Mononuclear cell (primary cell): ENCODE results near the gene ARHGEF6. TPM values are rescaled to one million over a fixed set of nuclear protein-coding genes. Genes with fewer than 3 reads are reported as not detected.

Source experiments
- H3K27me3 ChIP-seq: 2 replicates; pipeline ENCODE4 v1.6.0; 2011; ENCODE audit warnings: low read length, control low read depth; ENCODE audit not compliant: insufficient read depth
- H3K4me1 ChIP-seq: 2 replicates; pipeline ENCODE4 v1.5.1; 2011; ENCODE audit warnings: mild to moderate bottlenecking, low read length, control low read depth; ENCODE audit not compliant: insufficient read depth
- H3K4me3 ChIP-seq: 2 replicates; pipeline ENCODE4 v1.5.1; 2011; ENCODE audit warnings: mild to moderate bottlenecking, low read length, moderate library complexity
- H3K9me3 ChIP-seq: 2 replicates; pipeline ENCODE4 v1.5.1; 2011; ENCODE audit warnings: low read depth, mild to moderate bottlenecking, control low read depth, low read length
- total RNA-seq: library from RNA; depleted of rRNA; stranded (reverse); fragments of >200 nt; gene quantifications from one replicate; pipeline ENCODE4 v1.2.3, GENCODE V29; 2012

Gene ARHGEF6
- total RNA-seq, 1 donor = 63.8 TPM

DNA sequence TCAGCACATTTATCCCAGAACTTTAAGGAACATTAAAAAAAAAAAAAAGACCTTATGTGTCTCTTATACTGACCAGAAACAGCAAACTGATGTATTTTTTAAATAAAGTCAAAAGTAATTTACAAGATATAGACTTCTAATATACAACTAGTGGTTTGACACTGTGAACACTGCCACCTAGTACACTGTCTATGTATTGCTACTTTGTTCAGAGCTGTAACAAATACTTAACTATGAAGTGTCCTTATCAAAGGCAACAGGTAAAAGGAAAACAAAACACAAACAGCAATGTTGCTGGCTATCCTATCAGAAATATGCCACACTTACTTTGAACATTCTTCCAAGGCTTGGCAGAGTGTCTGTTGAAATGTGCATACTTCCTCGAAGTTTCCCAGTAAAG is 72.4 kb downstream of the ARHGEF6 start:
- no peaks in the 10 kb centered on the region for H3K27me3 ChIP-seq
- no peak overlapping the region for H3K4me3 ChIP-seq
- no peaks in the 10 kb centered on the region for H3K9me3 ChIP-seq
- peaks cover 15% of the 10 kb centered on the region for H3K4me1 ChIP-seq

DNA sequence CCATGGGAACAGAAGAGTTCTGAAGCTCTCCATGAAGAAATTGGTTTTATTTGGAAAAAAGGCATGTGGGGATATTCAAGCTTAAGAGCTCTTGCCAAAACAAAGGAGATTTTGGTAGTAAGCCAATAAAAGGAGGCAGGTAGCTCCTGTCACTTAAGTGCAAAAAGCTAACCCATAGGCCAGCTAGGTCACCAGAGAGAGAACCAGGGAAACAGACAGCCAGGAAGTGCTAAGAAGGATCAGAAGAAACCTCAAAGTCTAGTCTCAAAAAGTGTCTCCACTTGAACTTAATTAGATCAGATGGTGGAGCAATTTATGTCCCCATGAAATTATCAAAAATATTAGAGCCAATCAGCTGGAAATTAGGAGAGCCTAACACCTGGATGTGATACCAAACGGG is 83.6 kb downstream of the ARHGEF6 start:
- peaks cover 15% of the 10 kb centered on the region for H3K4me1 ChIP-seq
- no peak overlapping the region for H3K4me3 ChIP-seq
- no peaks in the 10 kb centered on the region for H3K27me3 ChIP-seq
- H3K9me3 ChIP-seq = no peaks in the 10 kb centered on the region

DNA sequence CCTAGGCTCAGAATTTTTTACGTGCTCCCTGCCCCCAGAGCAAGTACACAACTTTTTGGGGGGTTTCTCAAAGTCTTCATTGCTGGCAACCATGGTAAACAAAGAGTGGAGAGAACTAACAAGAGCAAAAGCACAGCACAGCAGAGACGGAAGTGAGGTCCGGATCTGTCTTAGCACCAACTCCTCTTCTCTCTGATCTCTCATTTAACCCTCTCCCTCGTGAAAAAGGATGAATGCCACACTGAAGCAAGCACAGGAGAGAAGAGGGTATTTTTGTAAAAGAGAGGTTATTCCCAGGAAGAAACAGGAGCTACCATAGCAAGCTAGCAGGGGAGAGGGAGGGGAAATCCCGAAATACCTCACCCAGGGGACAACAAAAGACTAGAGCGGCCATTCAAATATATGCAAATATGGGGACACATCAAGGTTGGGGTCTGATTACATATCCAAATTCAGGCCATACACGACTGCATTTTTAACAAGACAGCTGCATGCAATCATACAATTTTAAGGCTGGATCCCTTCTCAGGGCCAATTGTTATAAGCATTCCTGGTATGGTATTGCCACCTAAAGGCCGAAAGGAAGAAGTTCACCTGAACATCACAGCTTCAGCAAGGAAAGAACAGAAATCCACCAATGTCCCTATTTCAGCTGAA is 86.2 kb downstream of the ARHGEF6 start:
- no peak overlapping the region for H3K4me3 ChIP-seq
- H3K4me1 ChIP-seq = peaks cover 31% of the 10 kb centered on the region
- H3K9me3 ChIP-seq = no peaks in the 10 kb centered on the region

DNA sequence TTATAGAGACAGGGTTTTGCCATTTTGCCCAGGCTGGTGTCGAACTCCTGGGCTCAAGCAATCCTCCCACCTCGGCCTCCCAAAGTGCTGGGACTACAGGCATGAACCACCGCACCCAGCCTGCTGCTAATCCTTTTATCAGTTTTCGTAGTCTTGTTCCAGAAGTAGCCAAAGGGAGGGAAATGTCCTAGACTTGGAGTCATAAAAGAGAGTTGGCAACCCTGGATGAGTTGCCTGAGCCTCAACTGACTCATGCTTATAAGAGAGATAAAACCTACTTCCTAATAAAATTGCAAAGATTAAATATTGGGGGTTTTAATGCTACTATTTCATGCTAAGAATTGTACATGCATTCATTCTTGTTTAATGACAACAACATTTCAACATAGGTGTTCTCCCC is 88.5 kb downstream of the ARHGEF6 start:
- H3K4me3 ChIP-seq = no peak overlapping the region
- no peaks in the 10 kb centered on the region for H3K27me3 ChIP-seq
- no peaks in the 10 kb centered on the region for H3K9me3 ChIP-seq
- peaks cover 38% of the 10 kb centered on the region for H3K4me1 ChIP-seq

More for the DNA sequence above, 86.2 kb downstream of the ARHGEF6 start:
- H3K27me3 ChIP-seq = no peaks in the 10 kb centered on the region

DNA sequence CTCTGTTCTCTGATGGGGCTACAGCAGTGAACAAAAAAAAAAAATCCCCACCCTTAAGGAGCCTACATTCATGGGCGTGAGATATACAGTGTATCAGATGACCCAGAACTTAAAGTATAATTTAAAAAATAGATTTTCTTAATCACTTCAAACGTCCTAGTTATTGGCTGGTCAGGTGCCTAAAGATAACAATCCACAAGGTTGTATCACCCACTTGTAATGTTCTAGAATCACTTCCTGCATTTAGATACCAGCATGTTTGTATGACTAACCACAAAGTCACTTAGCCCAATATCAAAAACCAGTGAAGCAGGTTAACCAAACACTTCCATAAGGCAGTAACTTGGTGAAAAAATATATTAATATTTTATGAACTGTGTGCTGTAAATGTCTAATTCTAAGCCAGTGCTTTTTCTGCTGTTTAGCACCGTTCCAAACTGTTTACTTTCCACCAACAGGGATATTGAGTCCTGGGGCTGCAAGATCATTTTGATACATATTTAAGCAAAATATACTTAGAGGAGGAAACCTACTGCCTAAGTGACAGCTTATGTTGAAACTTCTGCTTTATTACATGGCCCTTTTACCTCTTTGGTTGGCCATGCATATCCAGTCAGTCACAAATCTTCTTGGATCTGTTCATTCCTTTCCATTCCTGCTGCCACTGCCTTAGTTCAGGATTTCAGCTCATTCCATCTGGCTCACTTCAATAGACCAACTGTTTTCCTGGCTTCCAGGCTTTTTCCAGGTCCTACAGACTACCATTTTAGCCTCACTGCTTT is 89.5 kb downstream of the ARHGEF6 start:
- no peaks in the 10 kb centered on the region for H3K27me3 ChIP-seq
- H3K4me1 ChIP-seq = peaks cover 37% of the 10 kb centered on the region
- no peak overlapping the region for H3K4me3 ChIP-seq
- no peaks in the 10 kb centered on the region for H3K9me3 ChIP-seq

DNA sequence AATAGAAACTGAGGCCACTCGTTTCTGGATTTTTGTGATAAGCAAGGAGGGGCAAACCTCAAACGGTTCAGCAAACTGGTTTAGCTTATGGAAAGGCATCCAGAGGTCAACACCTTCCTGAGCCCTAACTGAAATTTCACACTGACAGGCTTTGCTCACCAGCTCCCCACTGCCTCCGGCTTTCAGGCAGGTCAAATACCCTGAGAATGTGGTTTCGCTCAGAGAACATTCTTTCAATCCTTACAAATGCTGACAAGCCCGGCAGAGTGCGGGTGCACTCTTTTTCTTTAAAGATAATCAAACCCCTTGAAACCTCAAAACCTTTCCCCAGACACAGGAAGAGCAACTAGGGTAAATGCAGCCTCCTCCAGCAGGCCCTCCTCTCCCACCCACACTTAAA is 91.3 kb downstream of the ARHGEF6 start:
- Histone ChIP-seq H3K27me3 (no peaks in the 10 kb centered on the region), H3K4me3 (no peak overlapping the region), H3K9me3 (no peaks in the 10 kb centered on the region), H3K4me1 (peaks cover 37% of the 10 kb centered on the region)

DNA sequence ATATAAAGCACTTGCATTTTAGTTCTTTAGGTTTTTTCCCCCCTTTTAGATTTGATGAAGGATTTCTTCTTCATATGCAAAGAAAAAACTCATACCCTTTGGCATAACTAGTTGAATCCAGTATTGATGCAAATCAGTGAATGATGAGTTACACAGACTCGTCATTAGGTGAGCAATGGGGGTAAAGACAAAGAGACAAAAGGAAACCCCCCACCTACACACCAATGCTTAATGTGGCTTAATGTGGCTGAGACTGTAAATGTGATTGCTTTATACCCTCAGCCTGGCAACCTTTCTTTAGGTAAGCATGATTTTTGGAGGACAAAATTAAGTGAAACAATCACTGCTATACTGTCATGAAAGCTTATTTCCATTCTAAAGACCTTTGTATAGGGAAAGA is 93.3 kb downstream of the ARHGEF6 start:
- Histone ChIP-seq H3K4me1 (peaks cover 29% of the 10 kb centered on the region), H3K9me3 (no peaks in the 10 kb centered on the region), H3K4me3 (no peak overlapping the region), H3K27me3 (no peaks in the 10 kb centered on the region)

DNA sequence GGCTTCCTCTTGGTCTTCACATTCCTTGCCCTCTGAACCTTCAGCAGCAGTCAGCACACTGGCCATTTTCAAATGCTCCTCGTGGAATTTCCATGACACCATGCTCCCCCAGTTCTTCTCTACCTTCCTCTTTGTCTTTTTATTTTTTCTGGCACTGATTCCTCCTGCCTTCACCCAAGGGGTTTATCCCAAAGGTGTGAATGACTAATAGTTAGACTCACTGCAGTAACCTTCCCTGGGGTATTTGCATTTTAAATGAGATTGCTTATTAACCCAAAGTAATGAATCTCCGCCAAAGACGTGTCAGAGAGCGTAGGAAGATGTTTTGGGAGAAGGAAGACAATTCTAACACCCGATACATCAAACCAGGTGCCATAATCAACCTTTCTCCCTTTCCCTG is 96.6 kb downstream of the ARHGEF6 start:
- H3K4me3 ChIP-seq = no peak overlapping the region
- peaks cover 6% of the 10 kb centered on the region for H3K4me1 ChIP-seq
- no peaks in the 10 kb centered on the region for H3K9me3 ChIP-seq
- no peaks in the 10 kb centered on the region for H3K27me3 ChIP-seq

DNA sequence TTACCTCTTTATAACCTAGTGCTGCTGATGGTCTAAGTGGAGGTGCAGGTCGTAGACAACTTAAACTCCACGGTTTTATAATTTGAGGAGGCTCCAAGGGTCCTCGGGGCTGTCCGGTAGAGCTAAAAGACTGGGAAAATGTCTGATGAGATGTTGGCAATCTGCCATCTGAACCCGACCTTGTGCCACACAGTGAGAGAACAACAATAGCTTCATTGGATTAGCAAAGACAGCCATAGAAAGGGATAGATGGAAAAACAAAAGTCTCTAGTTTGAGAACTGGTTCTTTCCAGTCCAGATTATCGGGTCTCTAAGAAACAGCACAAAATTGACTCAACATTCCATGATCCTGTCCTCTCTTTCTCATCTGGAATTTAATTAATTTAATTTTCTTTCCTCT is 101.2 kb downstream of the ARHGEF6 start:
- Histone ChIP-seq H3K4me3 (no peak overlapping the region), H3K9me3 (no peaks in the 10 kb centered on the region), H3K4me1 (peaks cover 6% of the 10 kb centered on the region), H3K27me3 (no peaks in the 10 kb centered on the region)

DNA sequence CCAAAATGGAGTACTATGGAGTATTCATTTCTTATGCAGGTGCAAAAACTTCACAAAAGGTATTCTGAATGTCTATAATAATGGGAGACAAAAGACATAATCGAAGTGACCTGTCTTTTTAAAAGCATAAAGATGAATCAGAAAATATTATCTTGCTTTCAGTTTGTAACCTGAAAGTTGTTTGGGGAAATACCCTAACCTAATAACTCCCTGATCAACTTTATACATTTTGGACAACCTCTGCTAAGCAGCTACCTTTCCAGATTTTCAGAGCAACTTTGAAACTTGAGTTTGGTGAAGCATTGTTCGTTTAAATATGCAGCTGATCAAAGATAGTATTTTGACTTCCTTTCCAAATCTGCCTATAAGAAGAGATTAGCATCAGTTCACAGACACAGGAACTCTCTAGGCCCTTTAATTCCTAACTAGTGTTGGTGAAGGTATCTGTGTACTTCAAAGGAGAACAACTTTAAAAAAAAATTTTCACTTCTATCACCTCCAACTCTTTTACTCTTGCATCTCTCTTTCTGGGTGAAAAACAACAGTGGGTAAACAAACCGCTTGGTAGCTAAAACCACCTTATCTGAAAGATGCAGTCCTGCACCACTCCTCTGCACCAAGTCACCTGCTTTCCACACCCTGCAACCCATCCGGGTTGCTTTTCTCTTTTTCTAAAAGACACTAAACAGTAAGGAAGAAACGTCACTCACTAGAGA is 106.3 kb downstream of the ARHGEF6 start:
- Histone ChIP-seq H3K9me3 (no peaks in the 10 kb centered on the region), H3K4me3 (no peak overlapping the region), H3K27me3 (no peaks in the 10 kb centered on the region), H3K4me1 (peaks cover 12% of the 10 kb centered on the region)

DNA sequence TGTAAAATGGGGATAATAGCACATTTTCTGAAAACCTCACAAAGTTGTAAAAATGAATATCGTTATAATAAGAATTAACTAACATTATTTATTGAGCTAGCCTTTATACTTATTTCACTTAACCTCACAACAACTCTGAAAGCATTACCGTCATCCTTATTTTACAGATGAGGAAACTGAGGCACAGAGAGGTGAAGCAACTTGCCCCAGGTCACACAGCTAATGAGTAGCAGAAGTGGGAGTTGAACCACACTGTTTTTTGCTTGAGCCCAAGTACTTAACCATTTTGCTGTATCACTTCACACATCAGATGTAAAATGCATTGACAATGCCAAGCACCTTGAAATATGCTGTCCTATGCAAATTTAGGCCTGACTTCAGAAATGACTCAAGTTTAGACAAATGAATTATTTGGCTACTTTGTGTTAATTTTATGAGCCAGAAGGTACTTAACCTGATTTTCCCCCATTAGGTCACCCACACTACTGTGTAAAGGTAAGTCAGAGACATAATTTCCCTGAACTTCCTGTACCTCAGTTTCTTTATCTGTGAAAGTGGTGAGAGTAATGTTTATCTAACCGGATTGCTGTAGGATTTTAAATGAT is 109.6 kb downstream of the ARHGEF6 start:
- Histone ChIP-seq H3K9me3 (no peaks in the 10 kb centered on the region), H3K4me1 (peaks cover 22% of the 10 kb centered on the region), H3K27me3 (no peaks in the 10 kb centered on the region), H3K4me3 (no peak overlapping the region)

DNA sequence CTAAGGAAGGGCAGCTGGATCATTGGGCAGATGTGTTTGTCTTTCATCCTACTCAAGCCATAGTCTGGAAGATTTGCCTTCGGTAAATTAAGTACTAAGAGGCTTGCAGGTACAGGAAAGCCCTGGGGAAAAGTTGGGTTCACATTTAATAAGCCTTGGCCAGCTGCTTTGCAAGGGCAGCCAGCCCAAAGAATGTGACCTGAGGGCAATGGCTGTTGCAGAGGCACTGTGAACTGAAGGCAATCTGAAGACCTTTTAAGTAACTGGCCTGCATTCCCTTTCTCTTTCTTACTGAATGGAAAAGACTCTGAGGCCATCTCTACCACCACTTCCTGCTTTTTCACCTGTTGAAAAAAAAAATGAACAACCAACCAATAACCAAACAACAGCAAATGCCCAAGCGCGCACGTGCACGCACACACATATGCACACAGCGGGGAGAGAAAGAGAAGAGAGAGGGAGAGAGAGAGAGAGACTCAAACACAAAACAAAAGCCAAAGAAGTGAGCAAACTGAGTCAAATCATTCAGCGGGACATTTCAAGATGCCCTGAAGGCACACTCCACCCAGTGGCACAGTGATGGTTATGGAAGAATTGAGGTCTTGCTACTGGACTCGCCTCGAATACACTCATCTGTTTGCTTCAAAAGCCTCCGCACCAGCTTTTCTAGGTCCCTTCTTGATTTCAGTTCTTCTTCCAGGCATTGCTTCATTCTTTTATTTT is 113.1 kb downstream of the ARHGEF6 start:
- H3K27me3 ChIP-seq = no peaks in the 10 kb centered on the region
- no peaks in the 10 kb centered on the region for H3K9me3 ChIP-seq
- no peak overlapping the region for H3K4me3 ChIP-seq
- H3K4me1 ChIP-seq = peaks cover 31% of the 10 kb centered on the region

DNA sequence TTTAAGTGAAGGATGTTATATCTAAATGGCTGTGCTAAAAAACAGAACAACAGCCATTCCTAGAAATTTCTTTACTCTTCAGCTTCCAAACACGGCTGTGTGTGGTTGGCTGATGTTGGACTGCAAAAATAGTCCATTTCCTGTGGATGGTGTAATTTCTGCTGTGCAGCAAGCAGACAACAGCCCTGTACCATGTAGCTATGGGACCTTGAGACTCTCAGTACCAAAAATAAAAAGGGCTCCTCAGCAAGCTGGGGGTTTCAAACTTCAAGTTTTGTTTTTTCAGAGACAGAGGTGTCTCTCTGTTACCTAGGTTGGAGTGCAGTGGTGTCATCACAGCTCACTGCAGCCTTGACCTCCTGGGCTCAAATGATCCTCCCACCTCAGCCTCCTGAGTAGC is 114.6 kb downstream of the ARHGEF6 start:
- H3K9me3 ChIP-seq = no peaks in the 10 kb centered on the region
- H3K4me1 ChIP-seq = peaks cover 29% of the 10 kb centered on the region
- no peak overlapping the region for H3K4me3 ChIP-seq
- H3K27me3 ChIP-seq = no peaks in the 10 kb centered on the region

DNA sequence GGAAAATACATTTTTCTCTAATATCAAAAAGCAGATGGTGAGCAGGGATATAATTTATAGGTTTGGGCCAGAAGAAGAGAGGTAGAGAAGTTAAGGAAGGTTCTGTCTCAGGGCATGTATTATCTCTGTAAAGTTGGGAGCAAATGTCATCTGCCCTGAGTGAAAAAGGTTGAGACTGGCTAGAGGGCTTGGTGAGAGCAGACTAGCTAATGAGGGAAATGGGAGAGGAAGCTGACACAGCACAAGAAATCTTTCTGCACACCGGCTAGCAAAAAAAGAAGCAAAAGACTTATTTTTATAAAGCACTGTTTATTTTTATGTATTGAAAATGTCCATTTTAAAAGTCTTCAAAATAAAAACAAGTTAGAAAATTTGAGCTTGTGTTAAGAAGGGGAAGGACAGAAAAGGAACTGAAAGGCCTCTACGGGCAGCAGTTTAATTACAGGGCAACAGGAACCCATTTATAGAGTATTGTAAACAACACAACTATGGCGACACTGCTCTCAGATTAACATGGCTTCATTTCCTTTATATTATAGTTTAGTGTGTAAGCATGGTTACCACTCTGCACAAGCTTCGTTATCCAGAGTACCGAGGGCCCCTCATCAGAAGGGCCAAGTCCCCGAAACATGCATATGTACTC is 115.4 kb downstream of the ARHGEF6 start:
- Histone ChIP-seq H3K4me3 (no peak overlapping the region), H3K9me3 (no peaks in the 10 kb centered on the region), H3K27me3 (no peaks in the 10 kb centered on the region), H3K4me1 (peaks cover 29% of the 10 kb centered on the region)
